GM12874 (cell line): ENCODE measurements around the gene WWC2.

Source experiments
- TF ChIP-seq, protein P1 (sequence below): IDR thresholded peaks from 2 replicates; pipeline ENCODE4 v1.5.1; 2011; ENCODE audit warnings: low read depth, mild to moderate bottlenecking, control low read depth, low read length, moderate library complexity; ENCODE audit not compliant: insufficient read depth

The WWC2 gene

DNA sequence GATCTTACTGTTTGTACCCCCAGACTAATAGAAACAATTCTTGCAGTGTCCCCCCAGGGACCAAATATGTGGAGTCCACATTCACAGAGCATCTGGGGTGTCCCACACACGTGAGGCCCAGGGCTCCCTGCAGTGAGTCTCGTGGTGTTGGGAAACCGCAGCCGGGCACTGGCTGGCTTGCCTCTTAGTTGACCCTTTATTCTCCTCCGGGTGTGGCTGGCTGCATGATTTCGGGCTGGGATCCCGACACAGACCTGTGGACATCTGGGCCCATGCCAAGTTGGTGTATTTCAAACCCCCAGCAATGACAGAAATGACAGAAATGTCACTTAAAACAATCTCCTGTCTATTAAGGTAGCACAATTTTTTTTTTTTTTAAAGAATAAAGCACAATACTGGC is 238.8 kb downstream of the WWC2 start:
- TF ChIP-seq, protein P1, sequence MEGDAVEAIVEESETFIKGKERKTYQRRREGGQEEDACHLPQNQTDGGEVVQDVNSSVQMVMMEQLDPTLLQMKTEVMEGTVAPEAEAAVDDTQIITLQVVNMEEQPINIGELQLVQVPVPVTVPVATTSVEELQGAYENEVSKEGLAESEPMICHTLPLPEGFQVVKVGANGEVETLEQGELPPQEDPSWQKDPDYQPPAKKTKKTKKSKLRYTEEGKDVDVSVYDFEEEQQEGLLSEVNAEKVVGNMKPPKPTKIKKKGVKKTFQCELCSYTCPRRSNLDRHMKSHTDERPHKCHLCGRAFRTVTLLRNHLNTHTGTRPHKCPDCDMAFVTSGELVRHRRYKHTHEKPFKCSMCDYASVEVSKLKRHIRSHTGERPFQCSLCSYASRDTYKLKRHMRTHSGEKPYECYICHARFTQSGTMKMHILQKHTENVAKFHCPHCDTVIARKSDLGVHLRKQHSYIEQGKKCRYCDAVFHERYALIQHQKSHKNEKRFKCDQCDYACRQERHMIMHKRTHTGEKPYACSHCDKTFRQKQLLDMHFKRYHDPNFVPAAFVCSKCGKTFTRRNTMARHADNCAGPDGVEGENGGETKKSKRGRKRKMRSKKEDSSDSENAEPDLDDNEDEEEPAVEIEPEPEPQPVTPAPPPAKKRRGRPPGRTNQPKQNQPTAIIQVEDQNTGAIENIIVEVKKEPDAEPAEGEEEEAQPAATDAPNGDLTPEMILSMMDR, result no peak

DNA sequence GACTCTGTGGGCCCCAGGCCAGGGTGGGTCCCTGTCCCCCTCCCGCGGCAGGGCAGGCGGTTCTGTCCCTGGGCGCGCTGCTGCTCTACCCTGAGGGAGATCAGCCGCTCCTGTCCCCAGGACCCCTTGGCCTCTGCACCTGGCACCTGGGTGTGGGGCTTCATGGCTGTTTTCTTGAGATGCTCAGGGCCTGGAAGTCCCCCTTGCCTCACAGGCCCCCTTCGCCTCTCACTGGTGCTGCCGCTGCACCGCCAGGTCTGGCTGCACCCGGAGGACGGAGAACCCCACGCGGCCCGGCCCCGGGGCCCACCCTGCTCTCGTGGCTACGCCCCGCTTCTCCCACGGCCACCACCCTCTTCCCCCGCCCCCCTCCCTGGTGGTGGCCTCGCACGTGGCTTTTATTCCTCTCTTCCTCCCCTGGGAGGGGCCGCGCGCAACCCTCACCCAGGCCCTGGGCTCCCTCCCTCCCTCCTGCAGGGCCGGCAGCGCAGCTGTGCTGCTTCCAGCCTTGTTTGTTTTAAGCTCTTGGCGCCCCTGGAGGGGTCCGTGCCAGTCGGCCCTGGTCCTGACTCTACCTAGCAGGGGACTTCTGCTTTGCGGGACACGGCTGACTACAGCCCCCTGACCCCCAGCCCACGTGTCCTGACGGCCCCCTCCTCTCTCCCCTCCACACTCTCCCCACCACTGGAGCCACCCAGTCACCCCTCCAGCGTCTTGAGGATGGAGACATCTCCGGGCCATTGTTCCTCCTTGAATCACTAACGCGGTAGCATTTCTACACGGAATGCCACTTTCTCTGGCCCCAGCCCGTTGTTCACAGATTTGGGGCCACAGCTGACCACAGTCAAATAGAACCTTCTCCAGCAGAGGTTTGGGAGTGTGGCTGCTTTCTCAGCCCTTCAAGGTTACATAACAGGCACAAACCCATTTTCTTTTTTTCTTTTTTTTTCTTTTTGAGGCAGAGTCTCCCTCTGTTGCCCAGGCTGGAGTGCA is 243.8 kb downstream of the WWC2 start:
- TF ChIP-seq, protein P1, result no peak

DNA sequence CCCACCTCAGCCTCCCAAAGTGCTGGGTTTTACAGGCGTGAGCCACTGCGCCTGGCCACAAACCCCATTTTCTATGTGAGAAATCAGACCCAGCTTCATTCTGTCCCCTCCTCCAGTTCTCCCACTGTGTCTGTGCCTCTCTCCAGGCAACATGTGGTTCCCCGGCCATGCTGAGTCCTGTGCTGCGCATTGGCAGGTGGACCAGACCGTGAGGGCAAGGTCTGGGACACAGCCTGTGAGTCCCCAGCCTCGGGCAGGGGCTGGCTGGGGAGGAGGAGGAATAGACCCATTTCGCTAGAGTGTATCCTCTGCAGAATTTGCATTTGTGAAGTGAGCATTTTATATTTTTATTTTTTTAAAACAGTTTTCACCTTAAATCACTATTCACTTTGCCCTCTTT is 244.7 kb downstream of the WWC2 start:
- TF ChIP-seq, protein P1, result no peak

DNA sequence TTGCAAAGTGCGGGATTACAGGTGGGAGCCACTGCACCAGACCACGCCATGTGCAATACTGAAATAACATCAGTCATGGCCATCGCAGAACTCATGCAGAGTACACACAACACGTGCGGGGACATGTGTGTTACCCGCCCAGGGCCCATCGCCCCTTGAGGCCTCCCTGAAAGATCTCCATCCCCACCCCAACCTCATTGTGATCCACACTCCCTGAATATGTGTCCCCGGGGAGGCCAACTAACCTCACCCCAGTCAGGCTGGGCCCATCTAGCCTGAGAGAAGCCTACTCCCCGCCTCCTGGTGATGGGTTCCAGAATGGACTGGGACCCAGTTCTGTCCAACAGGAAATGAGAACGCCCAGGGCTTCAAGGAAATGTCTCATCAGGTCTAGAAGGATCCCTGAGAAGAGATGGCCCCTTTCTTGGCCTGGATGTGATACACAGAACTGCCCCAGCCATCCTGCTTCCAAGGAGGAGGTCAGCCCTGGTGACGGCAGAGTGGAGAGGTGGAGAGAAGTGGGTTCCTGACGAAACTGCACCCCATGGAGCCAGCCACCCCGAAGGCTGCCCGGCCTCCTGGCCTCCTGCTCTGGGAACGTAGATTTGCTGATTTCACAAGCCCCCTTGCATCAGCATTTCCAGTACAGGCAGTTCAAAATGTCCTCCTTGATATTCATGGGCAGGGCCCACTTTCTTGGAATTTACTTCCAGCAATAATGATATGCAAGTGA is 245.6 kb downstream of the WWC2 start:
- TF ChIP-seq, protein P1, result no peak

DNA sequence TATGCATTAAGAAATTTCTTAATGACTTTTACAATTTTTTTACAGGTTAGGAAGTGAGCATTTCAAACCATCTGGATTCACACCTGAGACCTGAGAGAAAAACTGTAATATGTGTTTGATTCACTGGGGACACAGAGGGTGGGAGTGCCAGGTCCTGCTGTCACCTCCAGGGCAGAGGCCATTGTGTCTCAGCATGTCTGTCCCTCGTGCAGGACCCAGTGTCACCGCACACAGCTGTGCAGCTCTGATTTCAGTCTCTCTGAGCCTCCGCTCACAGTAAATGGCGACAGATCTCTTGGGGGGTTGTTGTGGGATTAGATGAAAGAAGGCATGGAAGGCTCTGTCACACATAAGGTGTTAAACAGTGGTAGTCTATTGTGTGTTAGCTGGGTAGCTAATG is 246.2 kb downstream of the WWC2 start:
- TF ChIP-seq, protein P1, result no peak

DNA sequence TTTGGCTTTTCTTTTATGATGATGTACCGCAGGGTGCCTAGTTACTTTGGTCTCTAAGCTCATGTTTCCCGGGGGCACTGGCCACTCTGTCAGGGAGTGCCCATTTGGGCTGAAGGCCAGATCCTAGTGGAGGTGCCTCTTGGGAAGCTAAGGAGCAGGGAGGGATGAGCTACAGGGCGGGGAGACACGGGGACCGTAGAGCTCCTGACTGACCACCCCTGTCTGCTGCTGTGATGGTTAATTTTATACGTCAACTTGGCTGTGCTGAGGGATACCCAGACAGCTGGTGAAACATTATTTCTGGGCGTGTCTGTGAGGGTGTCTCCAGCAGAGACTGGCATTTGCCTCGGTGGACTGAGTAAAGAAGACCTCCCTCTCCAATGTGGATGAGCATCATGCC is 248.1 kb downstream of the WWC2 start:
- TF ChIP-seq, protein P1, result no peak

DNA sequence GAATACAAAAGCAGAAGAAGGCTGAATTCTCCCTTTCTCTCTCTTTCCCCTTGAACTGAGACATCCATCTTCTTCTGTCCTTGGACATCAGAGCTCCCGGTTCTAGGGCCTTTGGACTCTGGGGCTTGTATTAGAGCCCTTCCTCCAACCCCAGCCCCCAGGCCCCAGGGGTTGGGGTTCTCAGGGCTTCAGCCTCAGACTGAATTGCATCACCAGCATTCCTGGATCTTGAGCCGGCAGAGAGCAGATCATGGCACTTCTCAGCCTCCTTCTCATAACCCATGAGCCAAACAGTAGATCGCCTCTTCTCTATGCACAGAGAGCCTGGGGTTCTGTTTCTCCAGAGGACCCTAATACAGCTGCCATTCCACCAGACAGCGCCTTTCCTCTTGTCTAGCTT is 248.5 kb downstream of the WWC2 start:
- TF ChIP-seq, protein P1, result no peak
